BJ (cell line): ENCODE results near the gene SGTA. TPM values are rescaled to one million over a fixed set of nuclear protein-coding genes. Genes with fewer than 3 reads are reported as not detected.

ENCODE experiments used
- CTCF ChIA-PET: fragments of 350-600 bp; formaldehyde crosslinking; extraction: SDS; loops from one replicate; lab custom pipeline; 2021; ENCODE audit warnings: antibody characterized with exemption, inconsistent platforms; lab: Yijun Ruan, JAX
- POLR2A ChIA-PET: fragments of 300-600 bp; sonication (Branson Sonifier 250); formaldehyde crosslinking; extraction: SDS; loops from one replicate; lab custom pipeline; 2021; ENCODE audit warnings: antibody characterized with exemption; lab: Charles Lee
- DNase-seq: peaks from one replicate; pipeline ENCODE4 v3.0.0-alpha.2; 2011; ENCODE audit warnings: low read depth
- H3K27me3 ChIP-seq: 2 replicates; pipeline ENCODE4 v1.6.0; 2011; ENCODE audit warnings: low read length; ENCODE audit not compliant: control insufficient read depth, insufficient read depth
- H3K36me3 ChIP-seq: 2 replicates; pipeline ENCODE4 v1.5.1; 2011; ENCODE audit warnings: low read length; ENCODE audit not compliant: control insufficient read depth, insufficient read depth
- H3K4me3 ChIP-seq: 2 replicates; pipeline ENCODE4 v1.5.1; 2011; ENCODE audit warnings: low read depth, mild to moderate bottlenecking, control low read depth, low read length
- CTCF ChIP-seq: IDR thresholded peaks from 2 replicates; pipeline ENCODE4 v1.5.1; 2011; ENCODE audit warnings: low read depth, mild to moderate bottlenecking, control low read depth, inconsistent platforms, low read length, moderate library complexity; ENCODE audit not compliant: insufficient read depth
- polyA plus RNA-seq: library from polyadenylated mRNA; depleted of rRNA; stranded (reverse); fragments of >200 nt; gene quantifications from 2 replicates; pipeline ENCODE4 v1.2.3, GENCODE V29; 2011

The SGTA gene
- polyA plus RNA-seq, 1 experiment = 88.2 TPM

- CTCF ChIA-PET = interaction anchor here (1.2 to 2.1 kb wide), 2 partner anchors 11 to 111 kb away, joined by 3 to 9 read pairs; no protein-coding TSS in a partner anchor
- DNase-seq = no peak
- POLR2A ChIA-PET = no interaction called here
Observed at GRCh38 chr19:2759965-2760364, 23.1 kb downstream of the SGTA start.

GRCh38 chr19:2759362-2759761 is 23.7 kb downstream of the SGTA start:
- ChIA-PET POLR2A (no interaction called here), CTCF (interaction anchor here (1.6 to 2.1 kb wide), 2 partner anchors 10 to 111 kb away, joined by 4 to 9 read pairs; no protein-coding TSS in a partner anchor)
- no peaks in the 10 kb centered on the region for H3K27me3 ChIP-seq
- H3K4me3 ChIP-seq = no peak overlapping the region
- TF ChIP-seq CTCF = no peak
- no peak for DNase-seq
- peaks cover 39% of the 10 kb centered on the region for H3K36me3 ChIP-seq

More at GRCh38 chr19:2759965-2760364, 23.1 kb downstream of the SGTA start:
- Histone ChIP-seq H3K36me3 (peaks cover 39% of the 10 kb centered on the region), H3K4me3 (no peak overlapping the region), H3K27me3 (no peaks in the 10 kb centered on the region)
- TF ChIP-seq CTCF = no peak

GRCh38 chr19:2758601-2759313 is 24.3 kb downstream of the SGTA start:
- Histone ChIP-seq H3K4me3 (no peak overlapping the region), H3K36me3 (peaks cover 37% of the 10 kb centered on the region), H3K27me3 (no peaks in the 10 kb centered on the region)
- CTCF ChIA-PET = interaction anchor here (1.6 to 2.1 kb wide), 2 partner anchors 9 to 110 kb away, joined by 4 to 9 read pairs; no protein-coding TSS in a partner anchor
- POLR2A ChIA-PET = no interaction called here
- TF ChIP-seq CTCF = no peak
- no peak for DNase-seq

- no peak for DNase-seq
- Histone ChIP-seq H3K36me3 (peaks cover 28% of the 10 kb centered on the region), H3K4me3 (no peak overlapping the region), H3K27me3 (no peaks in the 10 kb centered on the region)
- CTCF ChIA-PET = interaction anchor here (1.2 kb wide), 1 partner anchor 109 kb away, joined by 6 read pairs; no protein-coding TSS in a partner anchor
- no peak for TF ChIP-seq CTCF
- POLR2A ChIA-PET = no interaction called here
Observed at GRCh38 chr19:2756921-2757881, 25.9 kb downstream of the SGTA start.

GRCh38 chr19:2756477-2756876 is 26.6 kb downstream of the SGTA start:
- peaks cover 26% of the 10 kb centered on the region for H3K36me3 ChIP-seq
- no peaks in the 10 kb centered on the region for H3K27me3 ChIP-seq
- ChIA-PET CTCF (interaction anchor here (1.2 to 1.4 kb wide), 2 partner anchors 108 kb away, joined by 5 to 6 read pairs; no protein-coding TSS in a partner anchor), POLR2A (no interaction called here)
- DNase-seq = no peak
- H3K4me3 ChIP-seq = no peak overlapping the region
- no peak for TF ChIP-seq CTCF
